Heart left ventricle (tissue), 16 donors: ENCODE data around the gene UBR3. TPM values are rescaled to one million over a fixed set of nuclear protein-coding genes. Genes with fewer than 3 reads are reported as not detected.

Source experiments
- ATAC-seq, 4 donors: fragments of 200-7000 bp; cut with Tn5 transposase; one replicate each; pipeline ENCODE4 v1.9.1; 2020 to 2022; ENCODE audit warnings: moderate library complexity in 4 of 4, mild to moderate bottlenecking in 3 of 4, moderate number of reproducible peaks in 1 of 4
- DNase-seq, 5 donors: peaks; one replicate each; pipeline ENCODE4 v3.0.0-alpha.2; 2020
- H3K27ac ChIP-seq, 12 donors: fragments of 200-600 bp; sonication (generic) in 4 of 12; one replicate each; pipeline versions ENCODE4 v1.5.0 to v1.8.0; 2016 to 2022; ENCODE audit warnings: mild to moderate bottlenecking in 2 of 12
- H3K27me3 ChIP-seq, 9 donors: fragments of 200-600 bp; sonication (generic) in 2 of 9; one replicate each; pipeline versions ENCODE4 v1.5.1 to v1.8.0; 2016 to 2022; ENCODE audit warnings: mild to moderate bottlenecking in 3 of 9
- H3K36me3 ChIP-seq, 9 donors: fragments of 200-600 bp; sonication (generic) in 2 of 9; one replicate each; pipeline versions ENCODE4 v1.5.0 to v1.8.0; 2018 to 2022; ENCODE audit warnings: mild to moderate bottlenecking in 2 of 9
- H3K4me1 ChIP-seq, 12 donors: fragments of 200-600 bp; sonication (generic) in 4 of 12; one replicate each; pipeline versions ENCODE4 v1.5.0 to v1.8.0; 2016 to 2022; ENCODE audit warnings: mild to moderate bottlenecking in 3 of 12
- H3K4me3 ChIP-seq, 12 donors: fragments of 200-600 bp; sonication (generic) in 4 of 12; one replicate each; pipeline versions ENCODE4 v1.5.0 to v1.8.0; 2017 to 2022; ENCODE audit warnings: mild to moderate bottlenecking in 9 of 12, moderate library complexity in 4 of 12
- H3K9me3 ChIP-seq, 12 donors: fragments of 200-600 bp; sonication (generic) in 4 of 12; one replicate each; pipeline versions ENCODE4 v1.5.0 to v1.8.0; 2016 to 2022; ENCODE audit warnings: mild to moderate bottlenecking in 1 of 12
- CTCF ChIP-seq, 12 donors: fragments of 200-600 bp; sonication (generic) in 4 of 12; IDR thresholded peaks; one replicate each; pipeline versions ENCODE4 v1.5.0 to v1.8.0; 2018 to 2022; ENCODE audit warnings: antibody characterized with exemption in 12 of 12, mild to moderate bottlenecking in 5 of 12
- POLR2A ChIP-seq, 2 donors: fragments of 450-650 bp; IDR thresholded peaks; one replicate each; pipeline ENCODE4 v1.6.1; 2017; ENCODE audit warnings: antibody characterized with exemption in 2 of 2, mild to moderate bottlenecking in 2 of 2, moderate library complexity in 2 of 2
- WGBS, 4 donors: extraction: QIAGEN DNeasy Blood & Tissue Kit in 2 of 4; methylation state at CpG; one replicate each; pipeline versions ENCODE4 v1.1.5 to v1.1.7; 2013 to 2018; 5-methylcytosine and 5-hydroxymethylcytosine counted together
- intact Hi-C, 10 donors: fragments of 100-400 bp; cut with DNase I; formaldehyde crosslinking; loops; one replicate each; pipeline versions ENCODE4 v1.11.1 to v1.14.2; 2022
- polyA plus RNA-seq, 2 donors: library from polyadenylated mRNA; stranded (reverse); fragments of 200-250 nt; gene quantifications; one replicate each; pipeline ENCODE4 v1.2.3, GENCODE V29; 2013
- total RNA-seq, 9 donors: library from RNA; depleted of rRNA in 2 of 9; stranded (reverse); fragments of >200 nt in 2 of 9; fragmentation: NEBNext Ultra II Directional in 3 of 9; extraction: Animal tissue kit (Norgen Biotek cat#: 25700) in 3 of 9; gene quantifications; one replicate each; pipeline versions ENCODE4 v1.1.0 to v1.2.4, GENCODE V29; 2016 to 2023
- donor health status: ischemic (EF 13 %, LVEDD 7.1; RV severe dilation, severe dysfunction).
- donor health status: healthy with polysubstance abuse.
- donor health status: DM: no; HTN: yes; CAD: no.
- donor health status: DM: no; HTN: no; CAD: no.
- donor health status: ischemic (EF 25% LVEDD 6.9; RV normal size, moderate dysfunction).
- donor health status: ischemic (EF 25% LVEDD 5.7; RV mildly dilated, moderate dysfunction).
- donor health status: healthy.
- donor health status: DM: yes; HTN: yes; CAD: no.
- donor health status: ischemic (EF 35%, LVEDD 5.7; RV mildly dilated, moderate dysfunction).
- donor health status: nonischemic (EF 11% LVEDD 7.7; RV severe dilation, severe dysfunction).
- donor health status: DM: yes; HTN: yes; CAD: no.
- donor health status: PGD.
- donor health status: ischemic (EF 29% LVEDD 5.4; RV normal size, mild dysfunction).
- donor health status: nonischemic (EF 23%, LVEDD 6.1; RV moderate dilation, normal function).

Gene UBR3
- total and polyA plus RNA-seq, 11 donors, result 34.8 to 137 (median 106) TPM

DNA sequence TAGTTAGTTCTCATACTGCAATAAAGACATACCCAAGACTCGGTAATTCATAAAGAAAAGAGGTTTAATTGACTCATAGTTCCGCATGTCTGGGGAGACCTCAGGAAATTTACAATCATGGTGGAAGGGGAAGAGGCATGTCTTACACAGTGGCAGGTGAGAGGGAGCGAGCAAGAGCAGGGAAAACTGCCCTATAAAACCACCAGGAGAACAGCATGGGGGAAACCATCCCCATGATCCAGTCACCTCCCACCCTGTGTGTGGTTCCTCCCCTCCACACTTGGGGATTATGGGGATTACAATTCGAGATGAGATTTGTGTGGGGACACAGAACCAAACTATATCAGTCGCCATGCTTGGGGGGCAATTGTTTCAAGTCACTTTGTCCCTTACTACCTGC is 29.7 kb upstream of the UBR3 start:
- TF ChIP-seq POLR2A (IDR thresholded peaks at IDR 0.05) (no peak), CTCF (IDR thresholded peaks at IDR 0.05) (no peak)
- peaks cover 0 to 28% (median 7%) of the 10 kb centered on the region in 12 donors for H3K4me1 ChIP-seq
- no peak overlapping the region for H3K4me3 ChIP-seq
- 82 to 89% (median 89%) methylated on average over 5 of the region's 5 CpGs for WGBS, 4 donors
- H3K27ac ChIP-seq, result no peak overlapping the region
- H3K27me3 ChIP-seq, result no peaks in the 10 kb centered on the region
- H3K9me3 ChIP-seq, result no peaks in the 10 kb centered on the region
- ATAC-seq (no peak), DNase-seq (no peak)
- H3K36me3 ChIP-seq, result peaks cover 0 to 20% (median 17%) of the 10 kb centered on the region in 9 donors
- intact Hi-C loops, result loop anchor here in 3 of 10 donors (10.0 kb wide), 3 partner anchors 103 to 273 kb away; partner anchors contain the start of genes CFAP210 (in 1 of the 3), PHOSPHO2 (in 1 of the 3) and PPIG (in 1 of the 3)

DNA sequence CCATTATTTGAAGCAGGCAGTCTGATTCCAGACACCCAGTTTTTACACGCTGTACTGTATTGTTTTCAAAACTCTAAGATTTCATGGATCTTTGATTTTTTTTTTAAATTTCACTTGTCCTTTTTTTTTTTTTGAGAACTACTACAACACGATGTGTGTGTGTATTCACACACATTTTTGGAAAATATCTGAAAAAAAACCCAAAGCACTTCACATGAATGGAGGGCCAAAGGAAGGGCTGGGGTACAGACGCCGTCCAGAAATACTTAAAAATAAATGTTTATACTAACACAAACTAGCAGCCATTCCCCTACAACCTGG is 28.9 kb upstream of the UBR3 start:
- no peak for DNase-seq
- Histone ChIP-seq H3K36me3 (peaks cover 0 to 27% (median 23%) of the 10 kb centered on the region in 9 donors), H3K27me3 (no peaks in the 10 kb centered on the region), H3K4me3 (peak overlapping the region; percentile 65 to 98 (median 84)), H3K27ac (peak overlapping the region; percentile 20 to 91 (median 79)), H3K9me3 (no peaks in the 10 kb centered on the region), H3K4me1 (peaks cover 0 to 31% (median 7%) of the 10 kb centered on the region in 12 donors)
- WGBS, 4 donors, result 10 to 20% (median 14%) methylated on average over 4 of the region's 4 CpGs
- intact Hi-C loops, result loop anchor here in 3 of 10 donors (10.0 kb wide), 3 partner anchors 104 to 274 kb away; partner anchors contain the start of genes CFAP210 (in 1 of the 3), PHOSPHO2 (in 1 of the 3) and PPIG (in 1 of the 3)
- no peak for ATAC-seq
- TF ChIP-seq POLR2A (IDR thresholded peaks at IDR 0.05), result no peak
- no peak for TF ChIP-seq CTCF (IDR thresholded peaks at IDR 0.05)

- peaks cover 0 to 32% (median 28%) of the 10 kb centered on the region in 9 donors for H3K36me3 ChIP-seq
- no peaks in the 10 kb centered on the region for H3K27me3 ChIP-seq
- WGBS, 4 donors, result 0% methylated on average over 58 to 67 of the region's 67 CpGs
- intact Hi-C loops, result loop anchor here in 3 of 10 donors (10.0 kb wide), 3 partner anchors 104 to 274 kb away; partner anchors contain the start of genes CFAP210 (in 1 of the 3), PHOSPHO2 (in 1 of the 3) and PPIG (in 1 of the 3)
- no peaks in the 10 kb centered on the region for H3K9me3 ChIP-seq
- peak; percentile 100 for ATAC-seq
- peak within 1 kb of the TSS; percentile 74 to 91 (median 79) for H3K27ac ChIP-seq
- peak within 1 kb of the TSS; percentile 65 to 98 (median 84) for H3K4me3 ChIP-seq
- peaks cover 0 to 31% (median 7%) of the 10 kb centered on the region in 12 donors for H3K4me1 ChIP-seq
- TF ChIP-seq POLR2A (IDR thresholded peaks at IDR 0.05) (peak in 1 of 2 donors; percentile 76), CTCF (IDR thresholded peaks at IDR 0.05) (peak in 1 of 12 donors; percentile 17)
- peak; percentile 93 to 97 (median 96) for DNase-seq
Observed at GRCh38 chr2:169798718-169799592, 28.3 kb upstream of the UBR3 start, which contains the start of gene SSB. Gene SSB, plus strand, starts transcription at chr2:169798871. Its CDS starts 2,090 bp downstream, at chr2:169800961.

DNA sequence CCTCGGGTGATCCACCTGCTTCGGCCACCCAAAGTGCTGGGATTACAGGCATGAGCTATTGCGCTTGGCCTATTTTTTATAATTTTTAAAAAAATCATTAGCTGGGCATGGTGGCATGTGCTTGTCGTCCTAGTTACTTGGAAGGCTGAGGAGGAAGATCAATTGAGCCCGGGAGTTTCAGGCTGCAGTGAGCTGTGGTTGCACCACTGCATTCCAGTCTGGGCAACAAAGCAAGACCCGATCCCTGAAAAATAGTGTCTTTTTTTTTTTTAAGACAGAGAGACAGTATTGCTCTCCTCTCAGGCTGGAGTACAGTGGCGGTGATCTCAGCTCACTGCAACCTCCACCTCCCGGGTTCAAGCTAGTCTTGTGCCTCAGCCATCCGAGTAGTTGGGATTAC is 23.8 kb upstream of the UBR3 start:
- Histone ChIP-seq H3K27ac (no peak overlapping the region), H3K4me3 (no peak overlapping the region), H3K9me3 (no peaks in the 10 kb centered on the region), H3K36me3 (peaks cover 0 to 73% (median 63%) of the 10 kb centered on the region in 9 donors), H3K27me3 (no peaks in the 10 kb centered on the region), H3K4me1 (peaks cover 0 to 26% (median 7%) of the 10 kb centered on the region in 12 donors)
- DNase-seq, result no peak
- ATAC-seq, result no peak
- WGBS, 4 donors, result 91 to 96% (median 94%) methylated on average over 8 to 9 of the region's 9 CpGs
- TF ChIP-seq CTCF (IDR thresholded peaks at IDR 0.05), result no peak
- no peak for TF ChIP-seq POLR2A (IDR thresholded peaks at IDR 0.05)
- intact Hi-C loops, result no loop called here
